BLaER1 (cell line): ENCODE results near the gene A2ML1.
A peak's percentile ranks its signal among the peaks of the same experiment; 100 is the strongest.
"Not testable (repeated sequence)": the region's sequence is repeated elsewhere in the genome, so short reads cannot be mapped to it uniquely, and the experiment has no call there.

Experiments used
- H3K27ac ChIP-seq: shearing (Covaris generic); formaldehyde crosslinking; 2 replicates; pipeline ENCODE4 v1.8.1; 2022
- H3K27me3 ChIP-seq: shearing (Covaris generic); formaldehyde crosslinking; 2 replicates; pipeline ENCODE4 v1.8.1; 2022
- H3K36me3 ChIP-seq: shearing (Covaris generic); formaldehyde crosslinking; 2 replicates; pipeline ENCODE4 v1.8.1; 2022
- H3K4me1 ChIP-seq: shearing (Covaris generic); formaldehyde crosslinking; 2 replicates; pipeline ENCODE4 v1.8.1; 2022
- H3K4me2 ChIP-seq: shearing (Covaris generic); formaldehyde crosslinking; 2 replicates; pipeline ENCODE4 v1.8.1; 2022
- H3K4me3 ChIP-seq: shearing (Covaris generic); formaldehyde crosslinking; 2 replicates; pipeline ENCODE4 v1.8.1; 2022
- H3K9ac ChIP-seq: shearing (Covaris generic); formaldehyde crosslinking; 2 replicates; pipeline ENCODE4 v1.8.1; 2022
- H3K9me3 ChIP-seq: shearing (Covaris generic); formaldehyde crosslinking; 2 replicates; pipeline ENCODE4 v1.8.1; 2022
- H4K20me1 ChIP-seq: shearing (Covaris generic); formaldehyde crosslinking; 2 replicates; pipeline ENCODE4 v1.8.1; 2022
- Cebpa-rat ChIP-seq: shearing (Covaris generic); IDR thresholded peaks from 2 replicates; pipeline ENCODE4 v1.8.1; 2022

The A2ML1 gene

GRCh38 chr12:8887285-8887715 is 64.9 kb downstream of the A2ML1 start:
- H3K27ac ChIP-seq = no peak overlapping the region
- no peaks in the 10 kb centered on the region for H4K20me1 ChIP-seq
- peaks cover 13% of the 10 kb centered on the region for H3K9me3 ChIP-seq
- no peak overlapping the region for H3K4me3 ChIP-seq
- no peak overlapping the region for H3K4me2 ChIP-seq
- H3K36me3 ChIP-seq = no peaks in the 10 kb centered on the region
- H3K9ac ChIP-seq = no peak overlapping the region
- TF ChIP-seq Cebpa-rat = no peak
- H3K4me1 ChIP-seq = no peaks in the 10 kb centered on the region
- H3K27me3 ChIP-seq = no peaks in the 10 kb centered on the region

- Histone ChIP-seq H3K4me2 (peak overlapping the region; percentile 66), H3K36me3 (no peaks in the 10 kb centered on the region), H3K9me3 (peaks cover 8% of the 10 kb centered on the region; the same call in 1 of the 2 replicates), H3K27me3 (no peaks in the 10 kb centered on the region), H3K4me3 (peak overlapping the region; percentile 62), H4K20me1 (no peaks in the 10 kb centered on the region), H3K4me1 (no peaks in the 10 kb centered on the region), H3K9ac (peak overlapping the region; percentile 70), H3K27ac (no peak overlapping the region; the same call in 1 of the 2 replicates)
- TF ChIP-seq Cebpa-rat = no peak
Observed at GRCh38 chr12:8890313-8891085, 68.1 kb downstream of the A2ML1 start.

- Histone ChIP-seq H3K9me3 (peaks cover 16% of the 10 kb centered on the region; the same call in 1 of the 2 replicates), H3K4me1 (no peaks in the 10 kb centered on the region), H3K4me2 (no peak overlapping the region), H4K20me1 (no peaks in the 10 kb centered on the region), H3K9ac (no peak overlapping the region), H3K27me3 (no peaks in the 10 kb centered on the region), H3K36me3 (no peaks in the 10 kb centered on the region), H3K27ac (no peak overlapping the region), H3K4me3 (no peak overlapping the region)
- no peak for TF ChIP-seq Cebpa-rat
Observed at GRCh38 chr12:8891976-8892375, 69.6 kb downstream of the A2ML1 start.

DNA sequence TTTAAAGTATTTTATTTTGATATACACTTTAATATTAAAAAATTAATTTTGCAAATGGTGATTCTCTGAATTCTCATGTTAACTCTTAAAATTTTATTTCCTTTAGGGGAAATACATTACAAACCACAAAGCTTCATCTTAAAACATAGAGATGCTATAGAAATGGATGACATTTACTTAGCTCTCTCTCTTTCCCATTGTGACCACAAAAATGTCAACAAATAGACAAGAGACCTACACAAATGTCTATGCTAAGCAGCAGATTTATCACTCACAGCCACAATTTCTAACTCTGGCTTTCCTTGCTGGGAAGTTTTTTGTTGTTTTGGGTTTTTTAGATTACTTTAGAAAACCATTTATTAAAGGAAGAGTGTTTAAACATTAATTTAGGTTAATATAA is 72.0 kb downstream of the A2ML1 start:
- Histone ChIP-seq H3K27ac (no peak overlapping the region), H3K9ac (no peak overlapping the region), H3K36me3 (no peaks in the 10 kb centered on the region), H3K27me3 (no peaks in the 10 kb centered on the region), H3K4me2 (no peak overlapping the region), H3K9me3 (0 out of 2 replicates have a peak, but pooled peaks cover 7% of the 10 kb centered on the region), H3K4me1 (no peaks in the 10 kb centered on the region), H4K20me1 (no peaks in the 10 kb centered on the region), H3K4me3 (no peak overlapping the region)
- no peak for TF ChIP-seq Cebpa-rat

GRCh38 chr12:8894986-8895385 is 72.6 kb downstream of the A2ML1 start:
- Histone ChIP-seq H4K20me1 (no peaks in the 10 kb centered on the region), H3K27ac (no peak overlapping the region), H3K4me2 (no peak overlapping the region), H3K27me3 (no peaks in the 10 kb centered on the region), H3K4me1 (no peaks in the 10 kb centered on the region), H3K36me3 (no peaks in the 10 kb centered on the region), H3K4me3 (no peak overlapping the region), H3K9ac (no peak overlapping the region), H3K9me3 (0 out of 2 replicates have a peak, but pooled peaks cover 7% of the 10 kb centered on the region)
- TF ChIP-seq Cebpa-rat = no peak

- no peaks in the 10 kb centered on the region for H4K20me1 ChIP-seq
- no peak overlapping the region for H3K4me3 ChIP-seq
- H3K9me3 ChIP-seq = peaks cover 18% of the 10 kb centered on the region
- H3K4me2 ChIP-seq = no peak overlapping the region
- H3K4me1 ChIP-seq = no peaks in the 10 kb centered on the region
- TF ChIP-seq Cebpa-rat = no peak
- no peaks in the 10 kb centered on the region for H3K36me3 ChIP-seq
- no peak overlapping the region for H3K27ac ChIP-seq
- no peak overlapping the region for H3K9ac ChIP-seq
- no peaks in the 10 kb centered on the region for H3K27me3 ChIP-seq
Observed at GRCh38 chr12:8897081-8897480, 74.7 kb downstream of the A2ML1 start.

DNA sequence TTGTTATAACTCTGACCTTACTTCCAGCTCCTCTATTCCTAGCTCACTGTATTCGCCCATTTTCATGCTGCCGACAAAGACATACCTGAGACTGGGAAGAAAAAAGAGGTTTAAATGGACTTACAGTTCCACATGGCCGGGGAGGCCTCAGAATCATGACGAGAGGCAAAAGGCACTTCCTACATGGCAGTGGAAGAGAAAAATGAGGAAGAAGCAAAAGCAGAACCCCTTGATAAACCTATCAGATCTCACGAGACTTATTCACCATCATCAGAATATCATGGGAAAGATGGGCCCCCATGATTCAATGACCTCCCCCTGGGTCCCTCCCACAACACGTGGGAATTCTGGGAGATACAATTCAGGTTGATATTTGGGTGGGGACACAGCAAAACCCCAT is 77.4 kb downstream of the A2ML1 start:
- Histone ChIP-seq H3K4me2 (no peak overlapping the region), H3K4me3 (no peak overlapping the region), H4K20me1 (no peaks in the 10 kb centered on the region), H3K27ac (no peak overlapping the region), H3K9me3 (peaks cover 18% of the 10 kb centered on the region), H3K36me3 (no peaks in the 10 kb centered on the region), H3K9ac (no peak overlapping the region), H3K4me1 (peaks cover 5% of the 10 kb centered on the region; the same call in 1 of the 2 replicates), H3K27me3 (no peaks in the 10 kb centered on the region)
- no peak for TF ChIP-seq Cebpa-rat

- H3K4me2 ChIP-seq = not testable (repeated sequence)
Observed at GRCh38 chr12:8902703-8903102, 80.3 kb downstream of the A2ML1 start.

GRCh38 chr12:8903646-8904045 is 81.2 kb downstream of the A2ML1 start:
- no peak overlapping the region for H3K27ac ChIP-seq
- H4K20me1 ChIP-seq = no peaks in the 10 kb centered on the region
- H3K9me3 ChIP-seq = peaks cover 10% of the 10 kb centered on the region
- H3K27me3 ChIP-seq = no peaks in the 10 kb centered on the region
- TF ChIP-seq Cebpa-rat = no peak
- no peak overlapping the region for H3K9ac ChIP-seq
- no peak overlapping the region for H3K4me2 ChIP-seq
- H3K4me3 ChIP-seq = no peak overlapping the region
- H3K4me1 ChIP-seq = peaks cover 9% of the 10 kb centered on the region; the same call in 1 of the 2 replicates
- H3K36me3 ChIP-seq = no peaks in the 10 kb centered on the region

More at GRCh38 chr12:8902703-8903102, 80.3 kb downstream of the A2ML1 start:
- H3K27me3 ChIP-seq, H3K36me3 ChIP-seq, H3K9ac ChIP-seq, H3K27ac ChIP-seq, H3K4me3 ChIP-seq, H4K20me1 ChIP-seq, H3K4me1 ChIP-seq: not testable (repeated sequence)
- peaks cover 10% of the 10 kb centered on the region for H3K9me3 ChIP-seq

DNA sequence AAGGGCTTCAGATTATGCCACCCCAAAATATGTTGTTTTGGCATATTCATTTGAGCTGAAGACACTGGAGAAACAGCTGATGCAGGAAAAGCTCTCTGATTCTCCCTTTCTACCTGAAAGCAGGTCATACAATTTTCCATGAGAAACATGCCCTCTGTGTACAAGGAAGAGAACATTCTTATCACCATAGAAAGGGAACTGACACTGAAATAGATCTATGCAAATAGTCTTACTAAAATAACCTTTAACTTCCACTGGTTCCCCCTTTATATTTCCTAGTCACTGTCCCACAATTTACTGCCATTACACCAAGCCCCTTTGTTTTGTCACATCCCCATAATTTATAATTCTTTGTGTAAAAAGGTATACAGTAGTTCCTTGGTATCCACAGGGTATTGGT is 82.2 kb downstream of the A2ML1 start:
- no peak overlapping the region for H3K9ac ChIP-seq
- peak overlapping the region; percentile 4; the same call in 1 of the 2 replicates for H3K4me2 ChIP-seq
- H4K20me1 ChIP-seq = no peaks in the 10 kb centered on the region
- peaks cover 9% of the 10 kb centered on the region; the same call in 1 of the 2 replicates for H3K4me1 ChIP-seq
- H3K27ac ChIP-seq = no peak overlapping the region
- no peak for TF ChIP-seq Cebpa-rat
- no peaks in the 10 kb centered on the region for H3K27me3 ChIP-seq
- no peaks in the 10 kb centered on the region for H3K36me3 ChIP-seq
- peaks cover 10% of the 10 kb centered on the region for H3K9me3 ChIP-seq
- no peak overlapping the region for H3K4me3 ChIP-seq
